GM13977 (cell line): ENCODE data around the gene FABP2.

Source experiments
- DNase-seq: peaks from one replicate; pipeline ENCODE4 v3.0.0; 2012; ENCODE audit warnings: low spot score
- in situ Hi-C: fragments of 300-500 bp; cut with MboI; formaldehyde crosslinking; loops from one replicate; pipeline ENCODE4 v1.12.0; 2022; ENCODE audit warnings: low sequenced_read_pairs, low pct_unique_long_range_greater_than_20kb, mixed read lengths, inconsistent platforms; ENCODE audit not compliant: unreplicated experiment
- TF ChIP-seq, protein P1 (sequence below): IDR thresholded peaks from 2 replicates; pipeline ENCODE4 v1.5.1; 2012; ENCODE audit warnings: mild to moderate bottlenecking, control low read depth; ENCODE audit not compliant: insufficient read depth; ENCODE audit errors: extremely low read depth, missing control alignments

The FABP2 gene

DNA sequence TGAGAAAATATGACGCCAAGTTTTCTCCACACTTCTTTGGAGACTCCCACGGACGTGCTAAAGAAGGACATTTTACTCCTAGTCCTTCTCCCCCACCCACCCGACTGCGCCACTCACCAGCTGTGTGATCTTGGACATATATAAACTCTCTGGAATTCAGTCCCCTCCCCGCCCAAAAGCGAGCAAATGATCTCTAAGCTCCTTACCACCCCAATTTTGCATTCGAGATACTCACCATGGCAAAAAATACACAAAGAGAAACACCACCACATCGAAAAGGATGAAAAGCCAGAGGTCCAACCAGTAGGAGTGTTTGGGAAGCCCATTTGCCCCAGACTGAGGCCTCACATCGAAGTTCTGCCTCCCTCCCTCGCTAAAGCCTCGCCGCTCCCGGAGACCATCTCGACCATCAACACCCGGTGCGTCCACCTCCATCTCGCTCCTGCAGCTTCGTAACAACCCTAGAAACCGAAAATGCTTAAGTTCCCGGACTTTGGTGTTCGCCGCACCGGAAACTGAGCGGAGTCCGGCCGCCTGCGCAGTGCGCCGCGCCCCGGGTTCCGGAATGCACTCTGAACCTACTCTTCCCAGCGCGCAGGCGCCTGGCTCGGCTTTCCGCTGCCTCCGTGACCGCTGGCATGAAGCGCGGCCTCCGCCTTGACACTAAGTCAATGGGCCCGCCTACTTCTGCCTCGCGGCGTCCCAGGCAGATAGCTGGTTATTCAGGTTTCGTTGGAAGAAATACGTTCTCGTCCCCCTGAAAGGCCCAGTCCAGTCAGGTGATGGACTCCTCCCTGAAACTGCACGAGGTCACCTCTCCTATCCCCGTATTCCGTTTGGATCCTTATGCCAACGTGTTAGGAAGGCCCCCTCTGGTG is 21.6 kb downstream of the FABP2 start:
- DNase-seq = peak; percentile 86
- in situ Hi-C loops = loop anchor here (10.0 kb wide), 1 partner anchor 184 kb away; no protein-coding TSS in a partner anchor
- TF ChIP-seq, protein P1, sequence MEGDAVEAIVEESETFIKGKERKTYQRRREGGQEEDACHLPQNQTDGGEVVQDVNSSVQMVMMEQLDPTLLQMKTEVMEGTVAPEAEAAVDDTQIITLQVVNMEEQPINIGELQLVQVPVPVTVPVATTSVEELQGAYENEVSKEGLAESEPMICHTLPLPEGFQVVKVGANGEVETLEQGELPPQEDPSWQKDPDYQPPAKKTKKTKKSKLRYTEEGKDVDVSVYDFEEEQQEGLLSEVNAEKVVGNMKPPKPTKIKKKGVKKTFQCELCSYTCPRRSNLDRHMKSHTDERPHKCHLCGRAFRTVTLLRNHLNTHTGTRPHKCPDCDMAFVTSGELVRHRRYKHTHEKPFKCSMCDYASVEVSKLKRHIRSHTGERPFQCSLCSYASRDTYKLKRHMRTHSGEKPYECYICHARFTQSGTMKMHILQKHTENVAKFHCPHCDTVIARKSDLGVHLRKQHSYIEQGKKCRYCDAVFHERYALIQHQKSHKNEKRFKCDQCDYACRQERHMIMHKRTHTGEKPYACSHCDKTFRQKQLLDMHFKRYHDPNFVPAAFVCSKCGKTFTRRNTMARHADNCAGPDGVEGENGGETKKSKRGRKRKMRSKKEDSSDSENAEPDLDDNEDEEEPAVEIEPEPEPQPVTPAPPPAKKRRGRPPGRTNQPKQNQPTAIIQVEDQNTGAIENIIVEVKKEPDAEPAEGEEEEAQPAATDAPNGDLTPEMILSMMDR = no peak

DNA sequence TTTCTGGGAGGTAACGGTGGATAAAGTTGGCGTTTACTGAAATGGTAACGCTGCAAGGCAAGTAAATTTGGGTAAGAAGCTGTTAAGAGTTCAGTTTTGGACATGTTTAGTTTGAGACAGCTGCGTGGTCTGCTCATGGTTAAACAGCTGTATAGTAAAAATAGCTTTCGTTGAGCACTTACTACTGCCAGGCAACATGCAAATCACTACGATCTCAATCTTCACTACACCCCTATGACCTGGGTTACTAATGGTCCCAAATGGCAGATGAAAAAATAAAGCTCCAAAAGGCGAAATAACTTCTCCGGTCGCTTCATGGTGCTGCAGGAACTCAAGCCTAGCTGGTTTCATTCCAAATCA is 22.2 kb downstream of the FABP2 start:
- in situ Hi-C loops = loop anchor here (10.0 kb wide), 2 partner anchors 185 to 315 kb away; no protein-coding TSS in a partner anchor
- peak; percentile 49 for DNase-seq
- TF ChIP-seq, protein P1 = no peak

DNA sequence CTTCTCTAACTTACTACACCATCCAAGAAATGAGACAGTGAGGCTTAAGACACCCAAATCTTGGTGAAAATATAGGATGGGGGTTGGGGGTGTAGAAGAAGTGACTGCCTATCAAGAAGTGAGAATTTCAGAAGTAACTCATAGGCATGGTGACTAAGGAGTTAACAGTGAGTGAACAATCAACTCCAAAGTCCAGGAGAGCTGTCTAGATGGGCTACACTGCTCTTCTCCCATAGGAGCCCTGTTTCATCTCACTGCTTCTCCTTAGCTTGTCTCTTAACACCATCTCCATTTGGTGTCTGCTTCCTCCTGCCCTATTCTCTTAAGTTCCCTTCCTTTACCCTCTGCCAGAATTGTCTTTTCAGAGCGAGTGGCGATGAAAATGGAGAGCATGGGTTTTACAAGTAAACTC is 22.7 kb downstream of the FABP2 start:
- TF ChIP-seq, protein P1 = no peak
- no peak for DNase-seq
- in situ Hi-C loops = loop anchor here (10.0 kb wide), 1 partner anchor 314 kb away; no protein-coding TSS in a partner anchor

DNA sequence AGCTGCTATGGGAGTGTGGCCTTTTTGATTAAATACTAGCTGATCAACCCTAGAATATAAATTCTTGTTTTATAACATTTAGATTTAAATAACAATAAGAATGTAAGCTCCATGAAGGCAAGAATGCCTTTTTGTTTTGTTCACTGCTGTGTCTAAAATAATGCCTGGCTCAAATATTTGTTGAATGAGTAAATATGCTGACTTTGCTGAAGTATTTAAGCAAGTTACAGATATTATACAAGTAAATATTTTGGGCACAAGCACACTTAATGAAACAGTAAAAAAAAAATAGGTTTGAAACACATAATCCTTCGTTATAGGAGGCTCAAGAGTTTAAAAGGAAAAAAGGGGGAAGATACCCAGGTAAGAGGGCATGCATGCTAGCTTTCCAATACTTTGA is 24.1 kb downstream of the FABP2 start:
- no peak for DNase-seq
- in situ Hi-C loops = loop anchor here (10.0 kb wide), 1 partner anchor 313 kb away; no protein-coding TSS in a partner anchor
- TF ChIP-seq, protein P1 = no peak

DNA sequence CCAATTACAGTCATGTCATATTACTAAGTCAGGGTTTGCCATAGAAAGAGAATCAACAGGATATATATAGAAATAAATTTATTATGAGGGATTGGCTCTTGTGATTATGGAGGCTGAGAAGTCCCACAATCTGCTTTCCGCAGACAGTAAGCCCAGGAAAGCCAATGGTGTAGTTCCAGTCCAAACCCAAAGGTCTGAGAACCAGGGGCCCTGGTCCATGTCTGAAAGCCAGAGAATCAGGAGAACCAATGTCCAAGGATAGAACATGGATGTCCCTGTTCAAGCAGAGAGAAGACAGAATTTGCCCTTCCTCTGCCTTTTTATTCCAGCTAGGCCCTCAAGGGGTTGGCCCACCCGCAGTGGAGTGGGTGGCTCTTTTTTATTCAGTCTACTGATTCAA is 25.6 kb downstream of the FABP2 start:
- TF ChIP-seq, protein P1 = no peak
- DNase-seq = no peak
- in situ Hi-C loops = loop anchor here (10.0 kb wide), 1 partner anchor 312 kb away; no protein-coding TSS in a partner anchor

DNA sequence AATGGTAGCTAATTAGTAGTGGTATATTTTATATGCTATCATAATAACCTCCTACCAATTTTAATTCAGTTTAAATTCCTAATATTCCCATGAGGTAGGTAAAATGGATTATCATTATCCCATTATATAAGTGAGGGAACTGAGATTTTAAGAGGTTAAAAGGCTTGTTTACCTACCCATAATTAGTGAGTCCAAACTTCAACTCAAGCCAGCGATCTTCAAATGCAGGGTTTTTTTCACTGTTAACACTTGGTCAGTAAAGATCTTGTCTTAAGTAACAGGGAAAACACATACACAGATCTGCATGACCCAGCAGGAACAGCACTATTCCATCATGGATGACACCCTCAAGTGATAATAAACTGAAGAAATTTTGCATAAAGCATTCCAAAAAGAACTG is 31.3 kb downstream of the FABP2 start:
- in situ Hi-C loops = loop anchor here (10.0 kb wide), 1 partner anchor 306 kb away; no protein-coding TSS in a partner anchor
- TF ChIP-seq, protein P1 = no peak
- DNase-seq = no peak
